ENCODE data around the gene CDH15.

CDH15 gene

DNA sequence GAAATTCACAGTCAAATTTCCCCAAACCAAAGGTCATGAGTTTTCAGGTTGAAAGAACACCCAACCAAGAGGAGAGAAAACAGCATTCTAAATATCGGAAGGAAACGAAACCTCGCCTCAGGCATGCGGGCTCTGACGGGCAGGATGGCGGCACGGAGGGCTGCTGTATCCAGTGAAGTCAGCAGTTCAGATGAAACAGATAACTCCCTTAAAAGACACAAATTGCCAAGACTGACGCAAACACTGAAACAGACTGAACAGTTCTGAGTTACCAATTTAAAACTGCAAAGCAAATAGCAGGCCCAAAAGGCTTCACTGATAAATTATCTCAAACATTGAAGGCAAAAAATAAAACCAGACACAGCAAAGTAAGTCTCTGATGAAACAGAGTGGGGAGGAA, 20.6 kb upstream of the CDH15 start:
- TF ChIP-seq, protein P1, sequence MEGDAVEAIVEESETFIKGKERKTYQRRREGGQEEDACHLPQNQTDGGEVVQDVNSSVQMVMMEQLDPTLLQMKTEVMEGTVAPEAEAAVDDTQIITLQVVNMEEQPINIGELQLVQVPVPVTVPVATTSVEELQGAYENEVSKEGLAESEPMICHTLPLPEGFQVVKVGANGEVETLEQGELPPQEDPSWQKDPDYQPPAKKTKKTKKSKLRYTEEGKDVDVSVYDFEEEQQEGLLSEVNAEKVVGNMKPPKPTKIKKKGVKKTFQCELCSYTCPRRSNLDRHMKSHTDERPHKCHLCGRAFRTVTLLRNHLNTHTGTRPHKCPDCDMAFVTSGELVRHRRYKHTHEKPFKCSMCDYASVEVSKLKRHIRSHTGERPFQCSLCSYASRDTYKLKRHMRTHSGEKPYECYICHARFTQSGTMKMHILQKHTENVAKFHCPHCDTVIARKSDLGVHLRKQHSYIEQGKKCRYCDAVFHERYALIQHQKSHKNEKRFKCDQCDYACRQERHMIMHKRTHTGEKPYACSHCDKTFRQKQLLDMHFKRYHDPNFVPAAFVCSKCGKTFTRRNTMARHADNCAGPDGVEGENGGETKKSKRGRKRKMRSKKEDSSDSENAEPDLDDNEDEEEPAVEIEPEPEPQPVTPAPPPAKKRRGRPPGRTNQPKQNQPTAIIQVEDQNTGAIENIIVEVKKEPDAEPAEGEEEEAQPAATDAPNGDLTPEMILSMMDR (IDR thresholded peaks at IDR 0.05; ENCODE audit: extremely low read depth, insufficient read depth, missing control alignments), result no peak
- in situ Hi-C loops (cut with MboI; ENCODE audit: low pct_unique_long_range_greater_than_20kb, low sequenced_read_pairs, unreplicated experiment), result no loop called here
- DNase-seq (ENCODE audit: low spot score), result no peak

- TF ChIP-seq, protein P1 (IDR thresholded peaks at IDR 0.05; ENCODE audit: extremely low read depth, insufficient read depth, missing control alignments), result no peak
- no peak for DNase-seq (ENCODE audit: low spot score)
- in situ Hi-C loops (cut with MboI; ENCODE audit: low pct_unique_long_range_greater_than_20kb, low sequenced_read_pairs, unreplicated experiment), result no loop called here
Observed at GRCh38 chr16:89152831-89153700, 18.5 kb upstream of the CDH15 start.

GRCh38 chr16:89153848-89154271, 17.7 kb upstream of the CDH15 start:
- TF ChIP-seq, protein P1 (IDR thresholded peaks at IDR 0.05; ENCODE audit: extremely low read depth, insufficient read depth, missing control alignments), result no peak
- no peak for DNase-seq (ENCODE audit: low spot score)
- in situ Hi-C loops (cut with MboI; ENCODE audit: low pct_unique_long_range_greater_than_20kb, low sequenced_read_pairs, unreplicated experiment), result no loop called here

DNA sequence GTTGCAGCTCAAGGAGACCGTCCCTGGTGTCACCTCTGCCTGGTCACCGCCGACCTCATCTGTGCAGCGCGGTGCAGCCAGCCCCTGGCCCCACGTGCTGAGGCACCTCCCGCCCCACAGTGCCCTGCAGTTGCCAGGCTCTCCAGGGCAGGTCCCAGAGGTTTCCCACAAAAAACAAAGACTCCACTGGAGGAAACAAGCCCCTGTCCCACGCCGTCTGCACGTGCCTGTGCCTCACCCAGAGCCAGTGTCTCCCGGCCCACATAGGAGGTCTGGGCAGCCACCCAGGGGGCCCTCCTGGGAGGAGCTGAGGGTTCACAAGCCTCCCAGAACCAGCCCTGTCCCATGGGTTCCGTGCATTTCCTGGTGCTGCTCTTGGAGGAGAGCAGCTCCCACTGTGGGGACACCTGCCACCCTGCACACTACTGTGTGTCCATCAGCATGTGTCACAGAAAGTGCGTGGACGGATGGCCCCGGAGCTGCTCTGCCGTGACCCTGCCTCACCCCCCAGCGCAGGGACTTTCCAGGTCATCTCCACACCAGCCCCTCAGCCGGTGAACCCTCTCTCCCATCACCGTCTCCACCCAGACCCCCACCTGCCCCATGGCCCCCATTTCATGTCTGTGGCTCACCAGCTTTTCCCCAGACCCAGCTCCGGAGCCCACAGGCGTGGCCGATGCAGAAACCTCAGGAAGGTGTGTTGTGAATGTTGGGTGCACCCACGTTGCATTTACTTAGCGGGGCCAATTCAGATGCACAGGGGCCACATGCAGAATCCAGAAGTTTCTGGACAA, 17.0 kb upstream of the CDH15 start:
- TF ChIP-seq, protein P1 (IDR thresholded peaks at IDR 0.05; ENCODE audit: extremely low read depth, insufficient read depth, missing control alignments), result no peak
- no peak for DNase-seq (ENCODE audit: low spot score)
- in situ Hi-C loops (cut with MboI; ENCODE audit: low pct_unique_long_range_greater_than_20kb, low sequenced_read_pairs, unreplicated experiment), result no loop called here

GRCh38 chr16:89155184-89155679, 16.3 kb upstream of the CDH15 start:
- DNase-seq (ENCODE audit: low spot score), result no peak
- in situ Hi-C loops (cut with MboI; ENCODE audit: low pct_unique_long_range_greater_than_20kb, low sequenced_read_pairs, unreplicated experiment), result no loop called here

More at GRCh38 chr16:89155184-89155679, 16.3 kb upstream of the CDH15 start:
- TF ChIP-seq, protein P1 (IDR thresholded peaks at IDR 0.05; ENCODE audit: extremely low read depth, insufficient read depth, missing control alignments), result no peak

Data from GM13977 (cell line).